ENCODE results near the gene RAB25.

Gene RAB25

DNA sequence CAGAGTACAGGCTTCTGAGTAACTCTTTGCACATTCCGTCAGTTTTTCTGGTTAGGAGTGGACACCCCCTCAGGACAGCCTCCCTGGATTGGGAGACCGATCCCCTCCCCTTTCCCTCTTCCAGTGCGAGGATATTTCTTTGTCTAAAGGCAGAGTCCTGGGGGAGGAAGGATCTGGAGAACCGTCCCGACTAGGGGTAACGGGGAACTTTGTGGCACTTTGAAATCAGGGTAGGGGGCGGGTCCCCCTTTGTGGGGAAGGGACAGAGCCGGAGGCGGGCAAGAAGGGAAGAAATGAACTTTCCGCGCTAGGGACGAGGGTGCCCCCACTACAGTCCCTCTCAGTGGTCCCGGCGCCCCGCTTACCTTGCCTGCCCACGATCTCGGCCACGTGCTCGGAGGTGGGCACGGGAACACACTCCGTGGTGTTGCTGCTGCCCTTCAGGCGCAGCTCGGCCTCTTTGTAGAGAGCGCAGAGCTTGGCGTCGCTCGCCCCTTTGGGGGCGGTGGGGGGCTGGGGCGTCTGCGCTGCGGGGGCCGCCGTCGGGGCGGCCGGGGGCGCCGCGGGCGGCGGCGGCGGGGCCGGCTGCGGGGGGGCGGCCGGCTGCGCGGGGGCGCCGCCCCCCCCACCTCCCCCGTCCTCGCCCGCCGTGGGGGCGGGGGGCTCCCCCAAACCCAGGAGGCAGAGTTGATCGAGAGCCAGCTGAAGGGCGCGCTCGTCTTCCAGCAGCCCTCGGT, 20.4 kb downstream of the RAB25 start:
- H3K27ac Mint-ChIP-seq: no peak overlapping the region
- peak overlapping the region; percentile 81 for H3K4me3 Mint-ChIP-seq
- H3K36me3 Mint-ChIP-seq: no peaks in the 10 kb centered on the region
- peaks cover 21% of the 10 kb centered on the region for H3K27me3 Mint-ChIP-seq
- no peak for ATAC-seq
- H3K9me3 Mint-ChIP-seq: no peaks in the 10 kb centered on the region
- peaks cover 15% of the 10 kb centered on the region for H3K4me1 Mint-ChIP-seq

DNA sequence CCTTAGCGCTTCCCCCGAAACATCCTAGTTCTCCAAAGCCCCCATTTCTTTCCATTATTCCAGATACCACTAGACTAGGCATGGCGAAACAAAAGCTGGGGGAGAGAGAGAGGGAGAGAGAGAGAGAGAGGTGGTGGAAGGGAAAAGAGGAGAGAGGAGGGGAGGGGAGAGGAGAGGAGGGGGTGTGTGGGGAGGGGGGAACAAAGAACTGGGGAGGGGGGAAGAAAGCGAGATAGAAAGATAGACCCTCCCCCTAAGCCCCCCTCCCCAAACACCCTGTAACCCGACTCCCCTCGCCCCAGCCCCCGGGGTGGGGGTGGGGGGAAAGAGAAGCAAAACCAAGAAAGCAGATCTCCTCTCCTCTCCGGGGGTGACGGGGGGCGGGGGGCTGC, 21.0 kb downstream of the RAB25 start:
- H3K4me1 Mint-ChIP-seq: peaks cover 15% of the 10 kb centered on the region
- H3K27ac Mint-ChIP-seq: no peak overlapping the region
- no peaks in the 10 kb centered on the region for H3K9me3 Mint-ChIP-seq
- H3K36me3 Mint-ChIP-seq: no peaks in the 10 kb centered on the region
- no peak for ATAC-seq
- H3K4me3 Mint-ChIP-seq: peak overlapping the region; percentile 81
- peaks cover 27% of the 10 kb centered on the region for H3K27me3 Mint-ChIP-seq

DNA sequence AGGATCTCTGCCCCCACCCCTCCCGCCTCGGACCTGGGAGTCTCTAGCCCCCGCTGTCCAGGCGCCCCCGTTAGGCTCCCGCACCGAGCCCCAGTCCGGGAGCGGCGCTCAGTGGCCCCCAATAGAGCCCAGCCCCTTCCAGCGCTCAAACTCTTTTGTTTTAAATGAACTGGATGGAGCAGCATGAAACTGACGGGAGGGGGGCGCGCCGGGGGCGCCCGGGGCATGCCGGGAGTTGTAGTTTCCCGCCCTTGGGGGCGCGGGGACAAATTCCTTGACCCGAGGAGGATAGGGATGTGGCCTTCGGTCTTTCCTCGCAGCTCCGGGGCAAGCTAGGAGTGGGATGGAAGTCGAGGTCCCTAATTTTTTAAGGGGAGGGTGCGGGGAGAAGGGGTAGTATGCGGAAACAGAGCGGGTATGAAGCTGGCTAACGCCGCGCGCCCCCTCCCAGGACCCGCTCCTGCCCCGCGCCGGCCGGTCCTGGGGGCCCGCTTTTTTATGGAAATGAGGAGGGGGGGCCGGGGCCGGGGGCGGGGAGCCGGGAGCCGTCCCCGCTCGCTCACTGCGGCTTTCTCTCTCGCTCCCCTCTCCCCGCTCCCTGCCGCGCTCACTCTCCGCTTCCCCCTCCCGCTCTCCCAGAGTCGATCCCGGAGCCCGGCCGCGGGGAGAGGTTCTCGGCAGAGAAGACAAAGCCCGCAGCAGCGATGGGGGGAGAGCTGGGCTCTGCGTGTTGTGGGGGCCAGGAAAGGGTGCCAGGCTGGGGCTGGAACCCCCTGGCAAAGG, 21.5 kb downstream of the RAB25 start, which contains the start of gene MEX3A:
Gene MEX3A (minus strand): TSS at position 157 of the 783 bp plus-strand sequence. CDS start 467 bp downstream, outside the sequence.
- peak; percentile 76 for ATAC-seq
- Mint-ChIP-seq H3K4me3 (peak within 1 kb of the TSS; percentile 81), H3K4me1 (peaks cover 15% of the 10 kb centered on the region), H3K36me3 (no peaks in the 10 kb centered on the region), H3K9me3 (no peaks in the 10 kb centered on the region), H3K27ac (no peak within 1 kb of the TSS), H3K27me3 (peaks cover 33% of the 10 kb centered on the region)

GRCh38 chr1:156083800-156084790, 23.1 kb downstream of the RAB25 start:
- Mint-ChIP-seq H3K4me3 (no peak overlapping the region), H3K36me3 (no peaks in the 10 kb centered on the region), H3K4me1 (peaks cover 15% of the 10 kb centered on the region), H3K27ac (no peak overlapping the region), H3K27me3 (peaks cover 41% of the 10 kb centered on the region), H3K9me3 (no peaks in the 10 kb centered on the region)
- ATAC-seq: no peak

DNA sequence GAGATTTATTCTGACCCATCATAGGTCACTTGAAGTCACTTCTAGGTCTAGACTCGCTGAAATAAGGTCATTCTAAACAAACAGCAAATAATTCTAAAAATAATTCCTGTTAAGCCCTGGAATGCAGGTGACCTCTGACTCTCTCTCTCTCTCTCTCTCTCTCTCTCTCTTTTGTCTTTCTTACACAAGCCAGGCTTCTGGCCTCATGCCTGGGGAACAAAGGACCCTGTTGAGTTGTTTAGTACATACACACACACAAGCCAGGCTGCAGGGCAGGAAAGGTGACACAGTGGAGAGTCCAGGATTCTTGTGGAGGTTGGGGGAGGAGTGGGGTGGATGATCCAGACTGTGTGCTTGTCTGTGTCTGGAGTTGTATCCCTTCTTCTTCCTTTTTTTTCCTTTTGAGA, 25.3 kb downstream of the RAB25 start:
- Mint-ChIP-seq H3K27me3 (peaks cover 59% of the 10 kb centered on the region), H3K4me1 (peaks cover 31% of the 10 kb centered on the region), H3K27ac (no peak overlapping the region), H3K4me3 (no peak overlapping the region), H3K9me3 (no peaks in the 10 kb centered on the region), H3K36me3 (no peaks in the 10 kb centered on the region)
- no peak for ATAC-seq

GRCh38 chr1:156089704-156090103, 28.7 kb downstream of the RAB25 start:
- Mint-ChIP-seq H3K27me3 (peaks cover 42% of the 10 kb centered on the region), H3K9me3 (no peaks in the 10 kb centered on the region), H3K27ac (no peak overlapping the region), H3K4me3 (no peak overlapping the region), H3K4me1 (peaks cover 25% of the 10 kb centered on the region), H3K36me3 (no peaks in the 10 kb centered on the region)
- no peak for ATAC-seq

GRCh38 chr1:156090138-156090839, 29.3 kb downstream of the RAB25 start:
- Mint-ChIP-seq H3K4me1 (peaks cover 25% of the 10 kb centered on the region), H3K4me3 (no peak overlapping the region)
- no peak for ATAC-seq

DNA sequence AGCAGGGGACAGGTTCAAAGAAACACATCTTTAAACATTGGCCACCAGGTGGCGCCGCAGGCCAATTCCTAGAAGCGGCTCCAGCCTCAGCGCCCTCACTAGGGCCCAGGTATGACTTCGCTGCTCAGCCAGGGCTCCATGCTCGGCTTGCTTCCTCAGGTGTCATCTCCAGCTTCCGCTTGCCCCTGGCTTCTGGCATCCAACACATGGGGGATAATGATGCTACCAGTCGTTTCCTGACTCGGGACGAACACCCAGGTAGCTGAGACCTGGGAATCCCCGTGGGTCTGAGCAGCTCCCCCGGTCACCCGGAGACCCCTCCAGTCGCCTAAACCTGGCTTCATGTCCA, 29.9 kb downstream of the RAB25 start:
- Mint-ChIP-seq H3K36me3 (no peaks in the 10 kb centered on the region), H3K27me3 (peaks cover 42% of the 10 kb centered on the region), H3K4me3 (no peak overlapping the region), H3K9me3 (no peaks in the 10 kb centered on the region), H3K4me1 (peaks cover 31% of the 10 kb centered on the region), H3K27ac (no peak overlapping the region)
- ATAC-seq: peak; percentile 95

More at GRCh38 chr1:156090138-156090839, 29.3 kb downstream of the RAB25 start:
- Mint-ChIP-seq H3K9me3 (no peaks in the 10 kb centered on the region), H3K27me3 (peaks cover 42% of the 10 kb centered on the region), H3K36me3 (no peaks in the 10 kb centered on the region), H3K27ac (no peak overlapping the region)

DNA sequence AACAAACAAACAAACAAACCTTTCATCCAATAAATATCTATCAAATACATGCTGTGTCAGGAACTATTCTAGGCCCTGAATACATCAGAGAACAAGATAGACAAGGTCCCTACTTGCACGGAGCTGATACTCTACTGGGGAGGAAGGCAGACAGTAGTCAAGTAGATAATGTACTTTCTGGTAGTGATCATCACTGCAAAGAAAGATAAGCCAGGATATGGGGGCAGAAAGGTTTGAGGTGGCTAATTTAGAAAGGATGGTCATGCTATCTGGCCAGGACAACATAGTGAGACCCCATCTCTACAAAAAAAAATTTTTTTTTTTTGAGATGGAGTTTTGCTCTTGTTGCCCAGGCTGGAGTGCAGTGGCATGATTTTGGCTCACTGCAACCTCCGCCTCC, 30.6 kb downstream of the RAB25 start:
- H3K27ac Mint-ChIP-seq: no peak overlapping the region
- peaks cover 35% of the 10 kb centered on the region for H3K27me3 Mint-ChIP-seq
- no peaks in the 10 kb centered on the region for H3K36me3 Mint-ChIP-seq
- H3K9me3 Mint-ChIP-seq: no peaks in the 10 kb centered on the region
- no peak overlapping the region for H3K4me3 Mint-ChIP-seq
- ATAC-seq: no peak
- H3K4me1 Mint-ChIP-seq: peaks cover 39% of the 10 kb centered on the region

GRCh38 chr1:156095906-156096508, 35.0 kb downstream of the RAB25 start:
- Mint-ChIP-seq H3K27ac (peak overlapping the region; percentile 85), H3K27me3 (peaks cover under 1% of the 10 kb centered on the region), H3K9me3 (no peaks in the 10 kb centered on the region), H3K4me3 (peak overlapping the region; percentile 3), H3K36me3 (no peaks in the 10 kb centered on the region), H3K4me1 (peaks cover 55% of the 10 kb centered on the region)
- no peak for ATAC-seq

DNA sequence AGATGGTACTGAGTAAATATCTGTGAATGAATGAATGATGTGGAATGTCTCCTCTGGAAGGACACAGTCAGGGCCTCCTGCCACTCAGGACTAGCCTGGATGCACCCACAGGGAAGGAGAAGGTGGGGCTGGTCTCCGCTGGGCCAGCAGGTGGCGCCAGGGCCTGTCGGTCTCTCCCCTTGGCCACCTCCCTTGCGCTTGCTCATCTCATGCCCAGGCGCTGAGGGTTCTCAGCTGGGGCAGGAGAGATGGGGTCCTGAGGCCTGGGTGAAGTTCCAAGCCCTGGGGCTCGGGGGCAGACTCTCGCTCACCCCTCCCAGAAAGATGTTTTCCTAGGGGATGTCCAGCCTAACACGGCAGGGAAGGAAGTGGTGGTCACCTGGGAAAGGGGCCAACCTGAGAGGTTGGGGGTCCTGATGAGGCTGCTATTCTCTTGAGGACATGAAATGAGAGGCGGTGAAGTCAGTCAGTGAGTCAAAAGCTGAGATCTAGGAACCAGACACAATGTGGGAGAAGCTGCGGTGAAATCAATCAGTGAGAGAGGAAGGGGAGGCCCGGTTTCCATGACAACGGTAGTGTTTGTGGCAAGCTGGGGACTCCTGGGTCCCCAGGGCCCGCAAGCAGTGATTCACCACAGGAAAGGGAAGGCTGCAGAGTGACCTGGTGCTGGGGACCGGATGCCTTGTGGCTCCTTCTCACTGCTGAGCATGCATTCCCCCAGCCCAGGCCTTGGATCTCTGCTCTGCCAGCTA, 35.9 kb downstream of the RAB25 start:
- Mint-ChIP-seq H3K4me1 (peaks cover 60% of the 10 kb centered on the region), H3K27me3 (no peaks in the 10 kb centered on the region), H3K27ac (peak overlapping the region; percentile 85), H3K9me3 (no peaks in the 10 kb centered on the region), H3K4me3 (peak overlapping the region; percentile 54), H3K36me3 (no peaks in the 10 kb centered on the region)
- peak; percentile 92 for ATAC-seq

- H3K27ac Mint-ChIP-seq: peak overlapping the region; percentile 85
- peak; percentile 68 for ATAC-seq
- no peaks in the 10 kb centered on the region for H3K9me3 Mint-ChIP-seq
- no peaks in the 10 kb centered on the region for H3K27me3 Mint-ChIP-seq
- H3K36me3 Mint-ChIP-seq: no peaks in the 10 kb centered on the region
- H3K4me3 Mint-ChIP-seq: peak overlapping the region; percentile 54
- peaks cover 64% of the 10 kb centered on the region for H3K4me1 Mint-ChIP-seq
Measured at GRCh38 chr1:156097499-156098178, 36.7 kb downstream of the RAB25 start.

- no peak overlapping the region for H3K4me3 Mint-ChIP-seq
Measured at GRCh38 chr1:156098784-156099183, 37.8 kb downstream of the RAB25 start.

More at GRCh38 chr1:156098784-156099183, 37.8 kb downstream of the RAB25 start:
- H3K36me3 Mint-ChIP-seq: no peaks in the 10 kb centered on the region
- H3K9me3 Mint-ChIP-seq: no peaks in the 10 kb centered on the region
- H3K27me3 Mint-ChIP-seq: no peaks in the 10 kb centered on the region
- H3K4me1 Mint-ChIP-seq: peaks cover 72% of the 10 kb centered on the region
- ATAC-seq: no peak
- H3K27ac Mint-ChIP-seq: peak overlapping the region; percentile 85
